Astrocyte of the spinal cord (primary cell): ENCODE results near the gene DMC1.
"Not testable (repeated sequence)": the region's sequence is repeated elsewhere in the genome, so short reads cannot be mapped to it uniquely, and the experiment has no call there.

Experiments used
- DNase-seq: peaks from one replicate; pipeline ENCODE4 v3.0.0; 2011; ENCODE audit warnings: low read depth, low spot score
- H3K4me3 ChIP-seq: 2 replicates; pipeline ENCODE4 v1.5.1; 2011; ENCODE audit warnings: low read depth, mild to moderate bottlenecking, low read length, moderate library complexity
- CTCF ChIP-seq: IDR thresholded peaks from 2 replicates; pipeline ENCODE4 v1.5.1; 2012; ENCODE audit warnings: low read depth, mild to moderate bottlenecking, low read length, inconsistent platforms
- in situ Hi-C: cut with HindIII; loops from 2 replicates; pipeline ENCODE4 v1.10.0; 2017; ENCODE audit warnings: low sequenced_read_pairs

DMC1 gene

GRCh38 chr22:38471237-38471636 is 98.7 kb downstream of the DMC1 start:
- TF ChIP-seq CTCF, result no peak
- no peak overlapping the region for H3K4me3 ChIP-seq
- no peak for DNase-seq
- in situ Hi-C loops, result no loop called here

- DNase-seq, H3K4me3 ChIP-seq, in situ Hi-C loops: not testable (repeated sequence)
Measured at GRCh38 chr22:38470179-38470578, 99.8 kb downstream of the DMC1 start.

GRCh38 chr22:38469306-38469781 is 100.6 kb downstream of the DMC1 start:
- DNase-seq, result no peak
- H3K4me3 ChIP-seq, result peak overlapping the region; percentile 88
- in situ Hi-C loops, result no loop called here
- no peak for TF ChIP-seq CTCF
